Neural progenitor cell (in vitro differentiated cells): ENCODE results near the gene ASTN2. TPM values are rescaled to one million over a fixed set of nuclear protein-coding genes. Genes with fewer than 3 reads are reported as not detected.

Source experiments
- DNase-seq: peaks from one replicate; pipeline ENCODE4 v3.0.0-alpha.2; 2016; ENCODE audit warnings: low spot score
- H2AFZ ChIP-seq: fragments of 200-600 bp; sonication (generic); replicated peaks from 2 replicates; pipeline ENCODE4 v1.6.1; 2016; ENCODE audit warnings: antibody characterized with exemption
- H3F3A ChIP-seq: fragments of 200-600 bp; sonication (generic); 2 replicates; pipeline ENCODE4 v1.6.1; 2016; ENCODE audit warnings: antibody characterized with exemption, low read depth
- H3K27ac ChIP-seq: fragments of 200-600 bp; sonication (generic); 2 replicates; pipeline ENCODE4 v1.5.1; 2016; ENCODE audit warnings: mild to moderate bottlenecking
- H3K27me3 ChIP-seq: fragments of 200-600 bp; sonication (generic); 2 replicates; pipeline ENCODE4 v1.6.1; 2016; ENCODE audit warnings: mild to moderate bottlenecking, moderate library complexity
- H3K36me3 ChIP-seq: fragments of 200-600 bp; sonication (generic); 2 replicates; pipeline ENCODE4 v1.5.1; 2016
- H3K4me1 ChIP-seq: fragments of 200-600 bp; sonication (generic); 2 replicates; pipeline ENCODE4 v1.6.1; 2016; ENCODE audit warnings: mixed run types
- H3K4me2 ChIP-seq: fragments of 200-600 bp; sonication (generic); 2 replicates; pipeline ENCODE4 v1.6.1; 2016
- H3K4me3 ChIP-seq: fragments of 200-600 bp; sonication (generic); 2 replicates; pipeline ENCODE4 v1.5.1; 2016
- H3K79me2 ChIP-seq: fragments of 200-600 bp; sonication (generic); 2 replicates; pipeline ENCODE4 v1.6.1; 2016; ENCODE audit warnings: low read depth
- H3K9ac ChIP-seq: fragments of 200-600 bp; sonication (generic); 2 replicates; pipeline ENCODE4 v1.6.1; 2016
- H3K9me3 ChIP-seq: fragments of 200-600 bp; sonication (generic); 2 replicates; pipeline ENCODE4 v1.5.1; 2016; ENCODE audit warnings: low read depth
- H4K20me1 ChIP-seq: fragments of 200-600 bp; sonication (generic); 2 replicates; pipeline ENCODE4 v1.6.1; 2016; ENCODE audit warnings: low read depth
- H3K27ac Mint-ChIP-seq: 3 replicates; pipeline ENCODE4 v1.8.0; 2021; ENCODE audit warnings: mixed read lengths
- H3K27me3 Mint-ChIP-seq: 2 replicates; pipeline ENCODE4 v1.8.0; 2022; ENCODE audit warnings: low read depth, mild to moderate bottlenecking, inconsistent platforms, moderate library complexity, mixed read lengths; ENCODE audit not compliant: insufficient read depth
- H3K36me3 Mint-ChIP-seq: 3 replicates; pipeline ENCODE4 v1.8.0; 2021; ENCODE audit warnings: mixed read lengths
- H3K4me1 Mint-ChIP-seq: 3 replicates; pipeline ENCODE4 v1.8.0; 2021; ENCODE audit warnings: mixed read lengths
- H3K4me3 Mint-ChIP-seq: 3 replicates; pipeline ENCODE4 v1.8.0; 2021; ENCODE audit warnings: mild to moderate bottlenecking, moderate library complexity, mixed read lengths
- H3K9me3 Mint-ChIP-seq: 3 replicates; pipeline ENCODE4 v1.8.0; 2020; ENCODE audit warnings: mixed read lengths
- CTCF ChIP-seq: fragments of 200-600 bp; sonication (generic); IDR thresholded peaks from 2 replicates; pipeline ENCODE4 v1.5.1; 2017; ENCODE audit warnings: antibody characterized with exemption, mild to moderate bottlenecking
- EZH2 ChIP-seq: fragments of 200-600 bp; sonication (generic); IDR thresholded peaks from 2 replicates; pipeline ENCODE4 v1.6.1; 2017; ENCODE audit warnings: antibody characterized with exemption, mild to moderate bottlenecking, moderate library complexity
- EZH2phosphoT487 ChIP-seq: fragments of 200-600 bp; sonication (generic); IDR thresholded peaks from 2 replicates; pipeline ENCODE4 v1.6.1; 2017; ENCODE audit warnings: antibody characterized with exemption
- total RNA-seq: library from RNA; depleted of rRNA; stranded (reverse); fragments of >200 nt; gene quantifications from 2 replicates; pipeline ENCODE4 v1.2.3, GENCODE V29; 2015; ENCODE audit warnings: low replicate concordance

The ASTN2 gene
- total RNA-seq, 1 donor from 2014 or later = 8.0 TPM

GRCh38 chr9:117182046-117182445, 232.8 kb downstream of the ASTN2 start:
- Histone ChIP-seq H3K4me1 (peaks cover 9% of the 10 kb centered on the region), H3K27ac (no peak overlapping the region), H3K4me3 (no peak overlapping the region), H3K36me3 (no peaks in the 10 kb centered on the region), H3K9me3 (no peaks in the 10 kb centered on the region), H3K9ac (no peak overlapping the region), H3K4me2 (no peak overlapping the region), H3K79me2 (no peaks in the 10 kb centered on the region), H4K20me1 (no peaks in the 10 kb centered on the region), H3F3A (no peaks in the 10 kb centered on the region), H2AFZ (no peak overlapping the region), H3K27me3 (no peaks in the 10 kb centered on the region)
- Mint-ChIP-seq H3K4me3 (no peak overlapping the region), H3K9me3 (peaks cover 9% of the 10 kb centered on the region), H3K27ac (no peak overlapping the region), H3K27me3 (peaks cover 3% of the 10 kb centered on the region), H3K36me3 (no peaks in the 10 kb centered on the region), H3K4me1 (peaks cover 2% of the 10 kb centered on the region)
- no peak for DNase-seq
- no peak for TF ChIP-seq EZH2phosphoT487
- TF ChIP-seq EZH2 = no peak
- TF ChIP-seq CTCF = no peak

- Mint-ChIP-seq H3K4me3 (no peak overlapping the region), H3K4me1 (peaks cover 2% of the 10 kb centered on the region), H3K27ac (no peak overlapping the region), H3K36me3 (no peaks in the 10 kb centered on the region), H3K27me3 (peaks cover 3% of the 10 kb centered on the region), H3K9me3 (peaks cover 9% of the 10 kb centered on the region)
- Histone ChIP-seq H3K9me3 (no peaks in the 10 kb centered on the region), H3K27ac (no peak overlapping the region), H3F3A (no peaks in the 10 kb centered on the region), H3K4me2 (no peak overlapping the region), H3K36me3 (no peaks in the 10 kb centered on the region), H3K4me1 (peaks cover 9% of the 10 kb centered on the region), H2AFZ (no peak overlapping the region), H3K27me3 (no peaks in the 10 kb centered on the region), H3K79me2 (no peaks in the 10 kb centered on the region), H4K20me1 (no peaks in the 10 kb centered on the region), H3K9ac (no peak overlapping the region), H3K4me3 (no peak overlapping the region)
- DNase-seq = no peak
- TF ChIP-seq CTCF (no peak), EZH2 (no peak)
Observed at GRCh38 chr9:117180896-117181445, 233.9 kb downstream of the ASTN2 start.

- peak; percentile 21 for DNase-seq
- Mint-ChIP-seq H3K4me1 (peaks cover 2% of the 10 kb centered on the region), H3K27me3 (peaks cover 3% of the 10 kb centered on the region), H3K9me3 (peaks cover 9% of the 10 kb centered on the region), H3K27ac (no peak overlapping the region), H3K36me3 (no peaks in the 10 kb centered on the region), H3K4me3 (no peak overlapping the region)
- Histone ChIP-seq H3K27me3 (no peaks in the 10 kb centered on the region), H3K79me2 (no peaks in the 10 kb centered on the region), H3K4me2 (no peak overlapping the region), H2AFZ (no peak overlapping the region), H3K9ac (no peak overlapping the region), H4K20me1 (no peaks in the 10 kb centered on the region), H3K27ac (no peak overlapping the region), H3K4me1 (peaks cover 9% of the 10 kb centered on the region), H3K9me3 (no peaks in the 10 kb centered on the region), H3K4me3 (no peak overlapping the region), H3F3A (no peaks in the 10 kb centered on the region), H3K36me3 (no peaks in the 10 kb centered on the region)
- TF ChIP-seq EZH2phosphoT487 (no peak), CTCF (no peak), EZH2 (no peak)
Observed at GRCh38 chr9:117178596-117179375, 236.1 kb downstream of the ASTN2 start.
